Activated naive CD4-positive, alpha-beta T cell treated with anti-CD3 and anti-CD28 coated beads, Interleukin-2, amount 50 U/mL, for 24 hours (primary cell): ENCODE data around the gene C19orf44.
A peak's percentile ranks its signal among the peaks of the same experiment; 100 is the strongest.

ENCODE experiments used
- H3K27ac Mint-ChIP-seq: one replicate; pipeline ENCODE4 v1.8.0; 2021; ENCODE audit warnings: mild to moderate bottlenecking, mixed read lengths
- H3K27me3 Mint-ChIP-seq: one replicate; pipeline ENCODE4 v1.8.0; 2021; ENCODE audit warnings: mixed read lengths
- H3K36me3 Mint-ChIP-seq: one replicate; pipeline ENCODE4 v1.8.0; 2021; ENCODE audit warnings: mixed read lengths
- H3K4me1 Mint-ChIP-seq: one replicate; pipeline ENCODE4 v1.8.0; 2021; ENCODE audit warnings: mixed read lengths
- H3K4me3 Mint-ChIP-seq: one replicate; pipeline ENCODE4 v1.8.0; 2021; ENCODE audit warnings: mild to moderate bottlenecking, mixed read lengths
- H3K9me3 Mint-ChIP-seq: one replicate; pipeline ENCODE4 v1.8.0; 2021; ENCODE audit warnings: mixed read lengths

The C19orf44 gene

DNA sequence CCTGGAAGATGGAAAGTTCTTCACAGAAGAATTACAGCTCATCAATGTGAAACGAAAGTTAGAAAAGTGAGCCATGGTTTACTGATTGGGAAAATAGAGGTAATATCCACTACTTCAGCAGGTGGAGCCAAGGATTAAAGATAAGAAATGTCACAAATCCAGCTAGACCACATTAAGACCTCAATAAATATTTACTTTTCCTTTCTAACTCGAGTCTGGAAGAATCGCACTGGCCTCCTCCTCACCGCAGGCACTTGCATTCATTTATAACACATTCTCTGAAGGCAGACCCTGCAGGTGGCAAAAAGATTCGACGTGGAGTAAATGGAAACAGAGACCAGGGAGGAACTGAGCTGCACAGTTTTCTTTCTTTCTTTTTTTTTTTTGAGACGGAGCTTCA is 68.6 kb downstream of the C19orf44 start:
- H3K4me3 Mint-ChIP-seq, result no peak overlapping the region
- H3K4me1 Mint-ChIP-seq, result peaks cover 24% of the 10 kb centered on the region
- no peaks in the 10 kb centered on the region for H3K9me3 Mint-ChIP-seq
- peaks cover 23% of the 10 kb centered on the region for H3K36me3 Mint-ChIP-seq
- H3K27ac Mint-ChIP-seq, result peak overlapping the region; percentile 41
- H3K27me3 Mint-ChIP-seq, result no peaks in the 10 kb centered on the region

DNA sequence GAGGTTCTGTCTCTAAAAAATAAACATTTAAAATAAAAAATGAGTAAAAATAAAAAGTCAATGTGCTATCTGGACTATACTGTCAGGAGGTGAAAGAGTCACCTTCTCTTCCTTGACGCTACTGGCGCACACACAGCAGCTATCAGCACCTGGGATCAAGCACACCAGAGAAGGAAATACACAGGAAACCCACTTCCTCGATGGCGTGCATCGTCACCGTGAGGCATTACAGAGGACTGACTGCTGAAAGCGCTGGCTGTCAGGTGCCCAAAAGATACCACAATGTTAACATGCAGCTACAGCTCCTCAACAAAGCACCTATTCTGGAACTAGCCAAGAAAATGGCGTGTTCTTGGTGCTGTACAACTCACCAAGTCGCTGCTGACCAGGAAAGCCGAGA is 70.0 kb downstream of the C19orf44 start:
- Mint-ChIP-seq H3K9me3 (no peaks in the 10 kb centered on the region), H3K4me3 (peak overlapping the region; percentile 71), H3K27ac (peak overlapping the region; percentile 94), H3K27me3 (no peaks in the 10 kb centered on the region), H3K4me1 (peaks cover 35% of the 10 kb centered on the region), H3K36me3 (peaks cover 19% of the 10 kb centered on the region)

DNA sequence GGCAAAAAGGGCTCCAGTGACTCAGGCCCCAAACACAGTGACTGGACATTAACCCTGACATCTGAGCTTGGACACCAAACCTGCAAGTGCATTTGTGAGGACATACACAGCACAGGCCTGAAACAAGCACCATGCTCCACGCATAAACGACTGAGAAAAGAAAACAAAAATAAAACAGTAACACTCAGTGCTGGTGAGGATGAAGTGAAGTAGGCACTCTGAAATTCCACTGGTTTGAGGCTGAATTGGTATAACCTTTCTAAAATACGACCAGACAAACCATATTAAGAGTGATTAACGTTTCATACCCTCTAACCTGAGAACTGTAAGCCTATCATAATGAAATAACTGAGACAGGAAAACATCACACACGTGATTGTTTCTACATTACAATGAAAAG is 70.5 kb downstream of the C19orf44 start:
- peaks cover 40% of the 10 kb centered on the region for H3K4me1 Mint-ChIP-seq
- H3K36me3 Mint-ChIP-seq, result peaks cover 16% of the 10 kb centered on the region
- H3K27me3 Mint-ChIP-seq, result no peaks in the 10 kb centered on the region
- H3K9me3 Mint-ChIP-seq, result no peaks in the 10 kb centered on the region
- peak overlapping the region; percentile 94 for H3K27ac Mint-ChIP-seq
- peak overlapping the region; percentile 71 for H3K4me3 Mint-ChIP-seq

DNA sequence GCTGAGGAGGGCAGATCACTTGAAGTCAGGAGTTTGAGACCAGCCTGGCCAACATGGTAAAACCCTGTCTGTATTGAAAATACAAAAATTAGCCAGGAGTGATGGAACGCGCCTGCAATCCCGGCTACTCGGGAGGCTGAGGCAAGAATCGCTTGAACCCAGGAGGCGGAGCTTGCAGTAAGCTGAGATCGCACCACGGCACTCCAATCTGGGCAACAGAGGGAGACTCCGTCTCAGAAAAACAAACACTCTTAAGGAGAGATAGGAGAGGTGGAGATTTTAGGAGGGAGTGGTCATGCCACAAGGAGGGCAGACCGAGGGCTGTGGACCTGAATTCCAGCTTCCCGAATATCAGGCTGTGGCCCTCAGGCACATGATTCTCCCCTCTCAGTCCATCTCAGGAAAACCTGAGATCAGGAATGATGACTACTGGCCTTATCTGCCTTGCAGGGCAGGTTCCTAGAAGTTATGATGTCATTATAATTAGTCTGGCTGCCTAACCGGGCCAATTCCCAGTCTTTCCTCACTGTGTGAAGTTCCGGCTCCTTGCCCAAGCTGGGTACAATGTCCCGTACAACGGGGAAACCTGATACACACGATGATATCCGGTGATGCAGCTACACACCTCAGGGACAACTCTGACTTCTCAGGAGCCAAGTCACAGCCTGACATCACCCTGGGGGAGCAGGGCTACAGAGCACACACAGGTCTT is 73.6 kb downstream of the C19orf44 start:
- Mint-ChIP-seq H3K27ac (no peak overlapping the region), H3K4me3 (no peak overlapping the region), H3K36me3 (peaks cover 10% of the 10 kb centered on the region), H3K4me1 (peaks cover 62% of the 10 kb centered on the region), H3K27me3 (no peaks in the 10 kb centered on the region), H3K9me3 (no peaks in the 10 kb centered on the region)
